A549 (cell line): ENCODE measurements around the gene SLC4A4.

Experiments used
- CEBPB ChIP-seq, 2 experiments: fragments of >200 bp in 1 of 2; sonication (Bioruptor Twin) in 1 of 2; formaldehyde crosslinking in 1 of 2; IDR thresholded peaks; 2 replicates each; pipeline ENCODE4 v1.6.1; 2012 to 2016
- ESRRA ChIP-seq: fragments of 150-350 bp; IDR thresholded peaks from 2 replicates; pipeline ENCODE4 v1.6.1; 2014; ENCODE audit warnings: mild to moderate bottlenecking, low read length, borderline replicate concordance
- HEYL ChIP-seq: fragments of 250-450 bp; sonication (Bioruptor Pico); IDR thresholded peaks from 2 replicates; pipeline ENCODE4 v1.8.0; 2021; ENCODE audit warnings: mild to moderate bottlenecking, moderate library complexity
- NPAS2 ChIP-seq: fragments of 250-450 bp; sonication (Bioruptor Pico); IDR thresholded peaks from 2 replicates; pipeline ENCODE4 v1.8.0; 2022; ENCODE audit warnings: mild to moderate bottlenecking, moderate library complexity, borderline replicate concordance
- POLR2AphosphoS2 ChIP-seq: conservative IDR thresholded peaks from 2 replicates; pipeline ENCODE4 v1.6.1; 2012; ENCODE audit warnings: low read length, improper control_type of control experiment, inconsistent platforms
- RFX5 ChIP-seq: fragments of 450-650 bp; IDR thresholded peaks from 2 replicates; pipeline ENCODE4 v1.7.1; 2014; ENCODE audit warnings: antibody characterized with exemption, mild to moderate bottlenecking, moderate library complexity
- SREBF2 ChIP-seq: fragments of 450-650 bp; IDR thresholded peaks from 2 replicates; pipeline ENCODE4 v1.6.1; 2014; ENCODE audit warnings: mild to moderate bottlenecking, moderate library complexity
- TP53 ChIP-seq: fragments of 250-450 bp; sonication (Bioruptor Pico); IDR thresholded peaks from 2 replicates; pipeline ENCODE4 v1.5.0; 2021; ENCODE audit warnings: mild to moderate bottlenecking, moderate library complexity
- ZFP36 ChIP-seq: fragments of 450-650 bp; IDR thresholded peaks from 2 replicates; pipeline ENCODE4 v1.6.1; 2014; ENCODE audit warnings: borderline replicate concordance; ENCODE audit not compliant: partially characterized antibody
- TF ChIP-seq, protein P1 (sequence below): fragments of 200-600 bp; sonication (generic); IDR thresholded peaks from 2 replicates; pipeline ENCODE4 v1.6.1; 2016; ENCODE audit warnings: antibody characterized with exemption, mild to moderate bottlenecking, moderate library complexity
- TF ChIP-seq, protein P2 (sequence below): fragments of >200 bp; sonication (Bioruptor Twin); formaldehyde crosslinking; IDR thresholded peaks from 3 replicates; pipeline ENCODE4 v1.5.1; 2016

DNA sequence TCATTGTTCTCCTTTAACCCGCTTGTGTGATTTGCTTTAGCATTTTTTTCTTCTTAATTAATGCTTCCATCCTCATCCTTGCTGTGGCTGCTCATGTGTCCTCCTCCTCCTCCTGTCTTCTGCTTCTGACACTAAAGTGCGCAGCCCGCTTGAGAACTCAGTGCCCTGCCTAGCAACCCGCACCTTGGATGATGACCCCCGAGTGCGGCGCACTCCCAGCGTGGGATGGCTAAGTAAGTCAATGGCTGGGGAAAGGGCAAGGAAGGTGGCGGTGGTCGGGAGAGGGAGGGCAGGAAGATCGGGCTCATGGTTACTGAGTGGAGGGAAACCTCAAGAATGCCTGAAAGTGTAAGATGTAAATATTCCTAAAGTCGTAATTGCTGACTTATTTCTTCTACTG lies 30.1 kb downstream of the SLC4A4 start:
- TF ChIP-seq, protein P1, sequence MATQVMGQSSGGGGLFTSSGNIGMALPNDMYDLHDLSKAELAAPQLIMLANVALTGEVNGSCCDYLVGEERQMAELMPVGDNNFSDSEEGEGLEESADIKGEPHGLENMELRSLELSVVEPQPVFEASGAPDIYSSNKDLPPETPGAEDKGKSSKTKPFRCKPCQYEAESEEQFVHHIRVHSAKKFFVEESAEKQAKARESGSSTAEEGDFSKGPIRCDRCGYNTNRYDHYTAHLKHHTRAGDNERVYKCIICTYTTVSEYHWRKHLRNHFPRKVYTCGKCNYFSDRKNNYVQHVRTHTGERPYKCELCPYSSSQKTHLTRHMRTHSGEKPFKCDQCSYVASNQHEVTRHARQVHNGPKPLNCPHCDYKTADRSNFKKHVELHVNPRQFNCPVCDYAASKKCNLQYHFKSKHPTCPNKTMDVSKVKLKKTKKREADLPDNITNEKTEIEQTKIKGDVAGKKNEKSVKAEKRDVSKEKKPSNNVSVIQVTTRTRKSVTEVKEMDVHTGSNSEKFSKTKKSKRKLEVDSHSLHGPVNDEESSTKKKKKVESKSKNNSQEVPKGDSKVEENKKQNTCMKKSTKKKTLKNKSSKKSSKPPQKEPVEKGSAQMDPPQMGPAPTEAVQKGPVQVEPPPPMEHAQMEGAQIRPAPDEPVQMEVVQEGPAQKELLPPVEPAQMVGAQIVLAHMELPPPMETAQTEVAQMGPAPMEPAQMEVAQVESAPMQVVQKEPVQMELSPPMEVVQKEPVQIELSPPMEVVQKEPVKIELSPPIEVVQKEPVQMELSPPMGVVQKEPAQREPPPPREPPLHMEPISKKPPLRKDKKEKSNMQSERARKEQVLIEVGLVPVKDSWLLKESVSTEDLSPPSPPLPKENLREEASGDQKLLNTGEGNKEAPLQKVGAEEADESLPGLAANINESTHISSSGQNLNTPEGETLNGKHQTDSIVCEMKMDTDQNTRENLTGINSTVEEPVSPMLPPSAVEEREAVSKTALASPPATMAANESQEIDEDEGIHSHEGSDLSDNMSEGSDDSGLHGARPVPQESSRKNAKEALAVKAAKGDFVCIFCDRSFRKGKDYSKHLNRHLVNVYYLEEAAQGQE = no peak
- TF ChIP-seq NPAS2 (CRISPR knock-in tag) (no peak), POLR2AphosphoS2 (no peak), HEYL (no peak), TP53 (CRISPR knock-in tag) (no peak), SREBF2 (no peak), ZFP36 (no peak), CEBPB (IDR thresholded peaks at IDR 0.05) (no peak), ESRRA (no peak), RFX5 (no peak)
- TF ChIP-seq, protein P2, sequence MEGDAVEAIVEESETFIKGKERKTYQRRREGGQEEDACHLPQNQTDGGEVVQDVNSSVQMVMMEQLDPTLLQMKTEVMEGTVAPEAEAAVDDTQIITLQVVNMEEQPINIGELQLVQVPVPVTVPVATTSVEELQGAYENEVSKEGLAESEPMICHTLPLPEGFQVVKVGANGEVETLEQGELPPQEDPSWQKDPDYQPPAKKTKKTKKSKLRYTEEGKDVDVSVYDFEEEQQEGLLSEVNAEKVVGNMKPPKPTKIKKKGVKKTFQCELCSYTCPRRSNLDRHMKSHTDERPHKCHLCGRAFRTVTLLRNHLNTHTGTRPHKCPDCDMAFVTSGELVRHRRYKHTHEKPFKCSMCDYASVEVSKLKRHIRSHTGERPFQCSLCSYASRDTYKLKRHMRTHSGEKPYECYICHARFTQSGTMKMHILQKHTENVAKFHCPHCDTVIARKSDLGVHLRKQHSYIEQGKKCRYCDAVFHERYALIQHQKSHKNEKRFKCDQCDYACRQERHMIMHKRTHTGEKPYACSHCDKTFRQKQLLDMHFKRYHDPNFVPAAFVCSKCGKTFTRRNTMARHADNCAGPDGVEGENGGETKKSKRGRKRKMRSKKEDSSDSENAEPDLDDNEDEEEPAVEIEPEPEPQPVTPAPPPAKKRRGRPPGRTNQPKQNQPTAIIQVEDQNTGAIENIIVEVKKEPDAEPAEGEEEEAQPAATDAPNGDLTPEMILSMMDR = no peak
